ENCODE data around the gene PRKAR1B. TPM values are rescaled to one million over a fixed set of nuclear protein-coding genes. Genes with fewer than 3 reads are reported as not detected.

PRKAR1B gene
- polyA plus RNA-seq, 1 of the 3 experiments (the other 2 are of a cell fraction) = 63.7 TPM

DNA sequence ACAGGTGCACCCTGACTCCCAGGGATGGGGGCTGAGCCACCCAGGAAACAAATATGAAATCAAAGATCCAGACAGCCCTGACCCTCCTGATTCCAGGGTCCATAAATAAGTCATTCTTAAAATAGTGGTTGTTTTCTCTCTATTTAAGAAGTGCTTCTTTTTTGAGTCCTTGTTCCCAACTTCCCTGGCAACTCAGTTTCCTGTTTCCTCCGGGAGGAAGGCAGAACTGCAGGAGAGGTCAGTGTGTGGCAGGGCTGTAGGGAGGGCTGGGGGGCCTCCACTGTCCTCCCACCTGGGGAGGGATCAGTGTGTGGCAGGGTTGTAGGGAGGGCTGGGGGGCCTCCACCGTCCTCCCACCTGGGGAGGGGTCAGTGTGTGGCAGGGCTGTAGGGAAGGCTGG, 118.7 kb downstream of the PRKAR1B start:
- Histone ChIP-seq H3K79me2 (ENCODE audit: insufficient read depth) (no peaks in the 10 kb centered on the region), H3K27ac (ENCODE audit: low read depth in 2 of 2, low read length in 1 of 2) (no peak overlapping the region), H3K27me3 (ENCODE audit: insufficient read depth) (no peaks in the 10 kb centered on the region), H3K4me3 (ENCODE audit: low read depth in 2 of 2, low read length in 1 of 2) (no peak overlapping the region), H3K9ac (no peak overlapping the region), H3K9me3 (no peaks in the 10 kb centered on the region), H3K9me2 (no peaks in the 10 kb centered on the region), H3K4me2 (no peak overlapping the region), H2AFZ (ENCODE audit: low read depth) (no peak overlapping the region), H3K36me3 (replicated peaks in 1 of 2; ENCODE audit: control insufficient read depth in 1 of 2, insufficient read depth in 2 of 2, low read length in 1 of 2) (peaks cover 0 to 10% of the 10 kb centered on the region in 2 experiments), H4K20me1 (ENCODE audit: insufficient read depth) (no peaks in the 10 kb centered on the region), H3K4me1 (ENCODE audit: control insufficient read depth in 1 of 2, insufficient read depth in 2 of 2, low read depth in 1 of 2, low read length in 1 of 2) (peaks cover 0 to 17% of the 10 kb centered on the region in 2 experiments; a peak in 3 of 4 replicates), H3F3A (replicated peaks; ENCODE audit: insufficient read depth) (peaks cover 16% of the 10 kb centered on the region)
- ChIA-PET CTCF (no interaction called here), POLR2A (no interaction called here)
- no peak for TF ChIP-seq POLR2AphosphoS5 (IDR thresholded peaks at IDR 0.05; ENCODE audit: low read depth, low read length)
- TF ChIP-seq, protein P1, sequence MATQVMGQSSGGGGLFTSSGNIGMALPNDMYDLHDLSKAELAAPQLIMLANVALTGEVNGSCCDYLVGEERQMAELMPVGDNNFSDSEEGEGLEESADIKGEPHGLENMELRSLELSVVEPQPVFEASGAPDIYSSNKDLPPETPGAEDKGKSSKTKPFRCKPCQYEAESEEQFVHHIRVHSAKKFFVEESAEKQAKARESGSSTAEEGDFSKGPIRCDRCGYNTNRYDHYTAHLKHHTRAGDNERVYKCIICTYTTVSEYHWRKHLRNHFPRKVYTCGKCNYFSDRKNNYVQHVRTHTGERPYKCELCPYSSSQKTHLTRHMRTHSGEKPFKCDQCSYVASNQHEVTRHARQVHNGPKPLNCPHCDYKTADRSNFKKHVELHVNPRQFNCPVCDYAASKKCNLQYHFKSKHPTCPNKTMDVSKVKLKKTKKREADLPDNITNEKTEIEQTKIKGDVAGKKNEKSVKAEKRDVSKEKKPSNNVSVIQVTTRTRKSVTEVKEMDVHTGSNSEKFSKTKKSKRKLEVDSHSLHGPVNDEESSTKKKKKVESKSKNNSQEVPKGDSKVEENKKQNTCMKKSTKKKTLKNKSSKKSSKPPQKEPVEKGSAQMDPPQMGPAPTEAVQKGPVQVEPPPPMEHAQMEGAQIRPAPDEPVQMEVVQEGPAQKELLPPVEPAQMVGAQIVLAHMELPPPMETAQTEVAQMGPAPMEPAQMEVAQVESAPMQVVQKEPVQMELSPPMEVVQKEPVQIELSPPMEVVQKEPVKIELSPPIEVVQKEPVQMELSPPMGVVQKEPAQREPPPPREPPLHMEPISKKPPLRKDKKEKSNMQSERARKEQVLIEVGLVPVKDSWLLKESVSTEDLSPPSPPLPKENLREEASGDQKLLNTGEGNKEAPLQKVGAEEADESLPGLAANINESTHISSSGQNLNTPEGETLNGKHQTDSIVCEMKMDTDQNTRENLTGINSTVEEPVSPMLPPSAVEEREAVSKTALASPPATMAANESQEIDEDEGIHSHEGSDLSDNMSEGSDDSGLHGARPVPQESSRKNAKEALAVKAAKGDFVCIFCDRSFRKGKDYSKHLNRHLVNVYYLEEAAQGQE (IDR thresholded peaks at IDR 0.05; ENCODE audit: low read depth, low read length) = no peak
- TF ChIP-seq, protein P2, sequence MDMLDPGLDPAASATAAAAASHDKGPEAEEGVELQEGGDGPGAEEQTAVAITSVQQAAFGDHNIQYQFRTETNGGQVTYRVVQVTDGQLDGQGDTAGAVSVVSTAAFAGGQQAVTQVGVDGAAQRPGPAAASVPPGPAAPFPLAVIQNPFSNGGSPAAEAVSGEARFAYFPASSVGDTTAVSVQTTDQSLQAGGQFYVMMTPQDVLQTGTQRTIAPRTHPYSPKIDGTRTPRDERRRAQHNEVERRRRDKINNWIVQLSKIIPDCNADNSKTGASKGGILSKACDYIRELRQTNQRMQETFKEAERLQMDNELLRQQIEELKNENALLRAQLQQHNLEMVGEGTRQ (IDR thresholded peaks at IDR 0.05; ENCODE audit: borderline replicate concordance, low read depth, low read length) = no peak
- TF ChIP-seq, protein P3, sequence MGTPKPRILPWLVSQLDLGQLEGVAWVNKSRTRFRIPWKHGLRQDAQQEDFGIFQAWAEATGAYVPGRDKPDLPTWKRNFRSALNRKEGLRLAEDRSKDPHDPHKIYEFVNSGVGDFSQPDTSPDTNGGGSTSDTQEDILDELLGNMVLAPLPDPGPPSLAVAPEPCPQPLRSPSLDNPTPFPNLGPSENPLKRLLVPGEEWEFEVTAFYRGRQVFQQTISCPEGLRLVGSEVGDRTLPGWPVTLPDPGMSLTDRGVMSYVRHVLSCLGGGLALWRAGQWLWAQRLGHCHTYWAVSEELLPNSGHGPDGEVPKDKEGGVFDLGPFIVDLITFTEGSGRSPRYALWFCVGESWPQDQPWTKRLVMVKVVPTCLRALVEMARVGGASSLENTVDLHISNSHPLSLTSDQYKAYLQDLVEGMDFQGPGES (IDR thresholded peaks at IDR 0.05; ENCODE audit: low read depth, low read length) = no peak
- TF ChIP-seq RAD21 (IDR thresholded peaks at IDR 0.05; ENCODE audit: low read length) = no peak
- no peak for TF ChIP-seq FOSL2 (IDR thresholded peaks at IDR 0.05; ENCODE audit: borderline replicate concordance, low read depth)
- TF ChIP-seq NRF1 (IDR thresholded peaks at IDR 0.05; ENCODE audit: low read depth, low read length) = no peak
- TF ChIP-seq FOXM1 (IDR thresholded peaks at IDR 0.05; ENCODE audit: low read depth) = no peak
- no peak for TF ChIP-seq MXI1 (IDR thresholded peaks at IDR 0.05; ENCODE audit: low read depth, low read length)
- no peak for TF ChIP-seq SIN3A (IDR thresholded peaks at IDR 0.05; ENCODE audit: borderline replicate concordance, low read depth, low read length)
- no peak for TF ChIP-seq TAF1 (IDR thresholded peaks at IDR 0.05; ENCODE audit: borderline replicate concordance, low read depth, low read length)
- TF ChIP-seq NFIC (IDR thresholded peaks at IDR 0.05; ENCODE audit: borderline replicate concordance) = no peak
- no peak for TF ChIP-seq MEF2A (IDR thresholded peaks at IDR 0.05; ENCODE audit: borderline replicate concordance, low read depth)
- no peak for TF ChIP-seq RCOR1 (IDR thresholded peaks at IDR 0.05; ENCODE audit: low read length)
- TF ChIP-seq FOXJ3 (CRISPR knock-in tag; IDR thresholded peaks at IDR 0.05) = no peak
- TF ChIP-seq, protein P4, sequence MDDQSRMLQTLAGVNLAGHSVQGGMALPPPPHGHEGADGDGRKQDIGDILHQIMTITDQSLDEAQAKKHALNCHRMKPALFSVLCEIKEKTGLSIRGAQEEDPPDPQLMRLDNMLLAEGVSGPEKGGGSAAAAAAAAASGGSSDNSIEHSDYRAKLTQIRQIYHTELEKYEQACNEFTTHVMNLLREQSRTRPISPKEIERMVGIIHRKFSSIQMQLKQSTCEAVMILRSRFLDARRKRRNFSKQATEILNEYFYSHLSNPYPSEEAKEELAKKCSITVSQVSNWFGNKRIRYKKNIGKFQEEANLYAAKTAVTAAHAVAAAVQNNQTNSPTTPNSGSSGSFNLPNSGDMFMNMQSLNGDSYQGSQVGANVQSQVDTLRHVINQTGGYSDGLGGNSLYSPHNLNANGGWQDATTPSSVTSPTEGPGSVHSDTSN (IDR thresholded peaks at IDR 0.05) = no peak
- no peak for TF ChIP-seq ELF1 (IDR thresholded peaks at IDR 0.05)
- TF ChIP-seq RXRA (IDR thresholded peaks at IDR 0.05; ENCODE audit: borderline replicate concordance, low read depth) = no peak
- no peak for TF ChIP-seq GATA2 (CRISPR knock-in tag; IDR thresholded peaks at IDR 0.05)
- DNase-seq = no peak
- 75% methylated on average over 2 of the region's 2 CpGs for WGBS (ENCODE audit: low lambda C conversion rate)
